ENCODE measurements around the gene PLXNA2. TPM values are rescaled to one million over a fixed set of nuclear protein-coding genes. Genes with fewer than 3 reads are reported as not detected.

Gene PLXNA2
- total and polyA plus RNA-seq, 2 experiments from 2014 or later, result 3.7 to 5.4 TPM

DNA sequence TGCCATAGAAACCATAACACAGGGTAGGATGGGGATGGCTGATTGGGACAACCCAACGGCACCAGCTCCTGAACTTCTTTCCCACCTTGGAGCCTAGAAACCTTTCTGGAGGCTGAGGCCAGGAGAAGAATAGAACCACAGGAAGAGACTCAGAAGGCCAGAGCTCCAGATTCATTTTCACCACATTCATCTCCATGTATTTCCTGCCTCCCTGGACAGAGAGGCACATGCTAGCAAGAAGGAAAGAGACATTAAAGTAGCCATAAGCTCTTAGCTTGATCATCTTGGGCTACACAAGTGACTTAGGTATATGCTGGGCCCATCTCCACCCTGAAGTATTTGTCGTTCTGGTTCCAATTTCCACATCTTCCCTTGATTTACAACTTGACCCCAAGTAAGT is 44.1 kb downstream of the PLXNA2 start:
- H4K20me1 ChIP-seq (ENCODE audit: insufficient read depth), result no peaks in the 10 kb centered on the region
- no peaks in the 10 kb centered on the region for H3K9me3 ChIP-seq (ENCODE audit: low read depth)
- no peaks in the 10 kb centered on the region for H3K36me3 ChIP-seq (ENCODE audit: low read depth)
- H3K9me2 ChIP-seq (ENCODE audit: insufficient read depth), result no peaks in the 10 kb centered on the region
- no peak overlapping the region for H2AFZ ChIP-seq
- no peak for TF ChIP-seq EZH2phosphoT487 (IDR thresholded peaks at IDR 0.05; ENCODE audit: insufficient read depth, low read depth)
- H3K79me2 ChIP-seq (ENCODE audit: insufficient read depth), result no peaks in the 10 kb centered on the region
- no peak overlapping the region for H3K4me3 ChIP-seq
- in situ Hi-C loops (cut with MboI), result no loop called here
- no peak overlapping the region for H3K4me2 ChIP-seq (ENCODE audit: unreplicated experiment)
- H3K27ac ChIP-seq, result no peak overlapping the region
- peaks cover 38% of the 10 kb centered on the region for H3F3A ChIP-seq (ENCODE audit: insufficient read depth)
- 95 to 98% methylated on average over 2 of the region's 2 CpGs for WGBS, 2 experiments (ENCODE audit: low coverage in 1 of 2, low lambda C conversion rate in 2 of 2, missing lambda C conversion rate in 2 of 2)
- H3K27me3 ChIP-seq (replicated peaks; ENCODE audit: insufficient read depth), result no peaks in the 10 kb centered on the region
- H3K9ac ChIP-seq, result no peak overlapping the region
- H3K4me1 ChIP-seq (ENCODE audit: insufficient read depth), result peaks cover 47% of the 10 kb centered on the region
- DNase-seq, result no peak

DNA sequence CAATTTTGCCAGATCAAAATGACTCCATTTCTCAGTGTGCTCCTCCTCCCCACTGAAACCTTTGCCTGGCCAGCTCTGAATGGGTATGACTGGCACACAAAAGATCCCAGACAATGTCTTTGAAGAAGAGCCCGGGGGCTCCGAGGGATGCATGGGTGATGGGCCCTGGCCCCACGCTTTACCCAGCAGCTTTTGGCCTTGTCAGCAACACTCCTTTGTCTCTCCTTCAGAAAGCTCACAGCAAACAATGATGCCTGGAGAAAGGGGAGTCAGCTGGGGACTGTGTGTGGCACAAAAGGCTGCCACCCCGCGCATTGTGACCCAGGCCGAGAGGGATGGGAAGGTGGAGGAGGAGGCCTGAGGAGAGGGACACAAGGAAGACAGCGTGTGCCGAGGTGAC is 45.9 kb downstream of the PLXNA2 start:
- Histone ChIP-seq H3K4me2 (ENCODE audit: unreplicated experiment) (no peak overlapping the region), H3F3A (ENCODE audit: insufficient read depth) (peaks cover 26% of the 10 kb centered on the region), H3K4me3 (no peak overlapping the region), H4K20me1 (ENCODE audit: insufficient read depth) (no peaks in the 10 kb centered on the region), H3K79me2 (ENCODE audit: insufficient read depth) (no peaks in the 10 kb centered on the region), H3K4me1 (ENCODE audit: insufficient read depth) (peaks cover 32% of the 10 kb centered on the region), H3K36me3 (ENCODE audit: low read depth) (no peaks in the 10 kb centered on the region), H3K9ac (no peak overlapping the region), H3K9me3 (ENCODE audit: low read depth) (no peaks in the 10 kb centered on the region), H3K27ac (no peak overlapping the region), H3K9me2 (ENCODE audit: insufficient read depth) (no peaks in the 10 kb centered on the region), H3K27me3 (replicated peaks; ENCODE audit: insufficient read depth) (no peaks in the 10 kb centered on the region), H2AFZ (no peak overlapping the region)
- WGBS, 2 experiments (ENCODE audit: low coverage in 1 of 2, low lambda C conversion rate in 2 of 2, missing lambda C conversion rate in 2 of 2), result 92 to 95% methylated on average over 8 of the region's 8 CpGs
- DNase-seq, result no peak
- in situ Hi-C loops (cut with MboI), result no loop called here
- TF ChIP-seq EZH2 (IDR thresholded peaks at IDR 0.05; ENCODE audit: insufficient read depth, poor library complexity, severe bottlenecking), result no peak
- no peak for TF ChIP-seq EZH2phosphoT487 (IDR thresholded peaks at IDR 0.05; ENCODE audit: insufficient read depth, low read depth)

DNA sequence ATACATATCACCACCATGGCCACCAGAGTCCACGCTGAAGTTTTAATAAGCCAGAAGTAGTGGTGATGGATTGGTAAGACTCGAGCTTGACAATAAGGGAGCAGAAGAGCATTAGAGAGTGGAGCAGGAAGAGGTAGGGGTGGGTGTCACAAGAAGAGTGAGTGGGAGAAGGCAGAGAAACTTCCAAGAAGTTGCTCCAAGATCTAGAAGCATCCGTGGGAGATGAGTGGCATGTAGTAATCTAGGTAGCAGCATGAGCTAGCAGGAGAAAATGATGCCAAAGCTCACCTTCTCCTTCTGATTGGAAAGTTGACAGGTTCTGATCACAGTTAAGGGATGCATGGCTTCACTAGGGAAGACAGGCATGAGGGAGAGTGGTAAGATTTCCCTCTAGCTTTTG is 49.2 kb downstream of the PLXNA2 start:
- peaks cover 19% of the 10 kb centered on the region for H3K4me1 ChIP-seq (ENCODE audit: insufficient read depth)
- no peaks in the 10 kb centered on the region for H3K27me3 ChIP-seq (replicated peaks; ENCODE audit: insufficient read depth)
- no peaks in the 10 kb centered on the region for H4K20me1 ChIP-seq (ENCODE audit: insufficient read depth)
- no peaks in the 10 kb centered on the region for H3K9me2 ChIP-seq (ENCODE audit: insufficient read depth)
- H3F3A ChIP-seq (ENCODE audit: insufficient read depth), result peaks cover 11% of the 10 kb centered on the region
- no peaks in the 10 kb centered on the region for H3K36me3 ChIP-seq (ENCODE audit: low read depth)
- in situ Hi-C loops (cut with MboI), result no loop called here
- H3K27ac ChIP-seq, result no peak overlapping the region
- 78% methylated on average over 3 of the region's 3 CpGs for WGBS, 2 experiments (ENCODE audit: low coverage in 1 of 2, low lambda C conversion rate in 2 of 2, missing lambda C conversion rate in 2 of 2)
- DNase-seq, result no peak
- H3K4me3 ChIP-seq, result no peak overlapping the region
- no peak overlapping the region for H3K4me2 ChIP-seq (ENCODE audit: unreplicated experiment)
- no peaks in the 10 kb centered on the region for H3K79me2 ChIP-seq (ENCODE audit: insufficient read depth)
- no peak overlapping the region for H3K9ac ChIP-seq
- TF ChIP-seq EZH2phosphoT487 (IDR thresholded peaks at IDR 0.05; ENCODE audit: insufficient read depth, low read depth) (no peak), EZH2 (IDR thresholded peaks at IDR 0.05; ENCODE audit: insufficient read depth, poor library complexity, severe bottlenecking) (no peak)
- no peaks in the 10 kb centered on the region for H3K9me3 ChIP-seq (ENCODE audit: low read depth)
- no peak overlapping the region for H2AFZ ChIP-seq

DNA sequence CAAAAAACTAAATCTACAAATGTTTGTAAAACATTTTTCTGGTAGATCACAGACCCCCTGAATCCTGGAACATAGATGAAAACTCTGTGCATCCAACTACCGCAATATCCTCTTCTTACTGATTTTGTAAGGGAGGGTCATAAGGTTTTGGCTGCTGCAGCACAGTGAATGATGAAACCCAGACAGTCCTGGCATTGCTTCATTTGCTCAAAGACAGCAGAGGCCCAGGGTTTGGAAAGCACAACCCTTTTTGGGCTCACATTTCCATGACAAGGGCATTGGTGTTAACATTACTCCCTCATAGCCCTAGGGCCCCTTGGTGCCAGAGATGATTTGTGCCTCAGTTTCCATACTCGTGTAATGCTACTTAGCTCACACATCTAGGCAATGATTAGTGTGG is 51.2 kb downstream of the PLXNA2 start:
- 35 to 40% methylated on average over 2 of the region's 2 CpGs for WGBS, 2 experiments (ENCODE audit: low coverage in 1 of 2, low lambda C conversion rate in 2 of 2, missing lambda C conversion rate in 2 of 2)
- no peaks in the 10 kb centered on the region for H3K9me2 ChIP-seq (ENCODE audit: insufficient read depth)
- peaks cover 33% of the 10 kb centered on the region for H3K4me1 ChIP-seq (ENCODE audit: insufficient read depth)
- H3F3A ChIP-seq (ENCODE audit: insufficient read depth), result peaks cover 22% of the 10 kb centered on the region
- no peaks in the 10 kb centered on the region for H3K27me3 ChIP-seq (replicated peaks; ENCODE audit: insufficient read depth)
- no peaks in the 10 kb centered on the region for H4K20me1 ChIP-seq (ENCODE audit: insufficient read depth)
- H3K4me2 ChIP-seq (ENCODE audit: unreplicated experiment), result no peak overlapping the region
- no peaks in the 10 kb centered on the region for H3K79me2 ChIP-seq (ENCODE audit: insufficient read depth)
- peak; percentile 70 for DNase-seq
- H3K9ac ChIP-seq, result no peak overlapping the region
- no peak overlapping the region for H3K4me3 ChIP-seq
- TF ChIP-seq EZH2 (IDR thresholded peaks at IDR 0.05; ENCODE audit: insufficient read depth, poor library complexity, severe bottlenecking) (no peak), EZH2phosphoT487 (IDR thresholded peaks at IDR 0.05; ENCODE audit: insufficient read depth, low read depth) (no peak)
- no peak overlapping the region for H2AFZ ChIP-seq
- no peaks in the 10 kb centered on the region for H3K9me3 ChIP-seq (ENCODE audit: low read depth)
- in situ Hi-C loops (cut with MboI), result no loop called here
- H3K27ac ChIP-seq, result peak overlapping the region; percentile 29; the same call in 1 of the 2 replicates
- H3K36me3 ChIP-seq (ENCODE audit: low read depth), result no peaks in the 10 kb centered on the region

DNA sequence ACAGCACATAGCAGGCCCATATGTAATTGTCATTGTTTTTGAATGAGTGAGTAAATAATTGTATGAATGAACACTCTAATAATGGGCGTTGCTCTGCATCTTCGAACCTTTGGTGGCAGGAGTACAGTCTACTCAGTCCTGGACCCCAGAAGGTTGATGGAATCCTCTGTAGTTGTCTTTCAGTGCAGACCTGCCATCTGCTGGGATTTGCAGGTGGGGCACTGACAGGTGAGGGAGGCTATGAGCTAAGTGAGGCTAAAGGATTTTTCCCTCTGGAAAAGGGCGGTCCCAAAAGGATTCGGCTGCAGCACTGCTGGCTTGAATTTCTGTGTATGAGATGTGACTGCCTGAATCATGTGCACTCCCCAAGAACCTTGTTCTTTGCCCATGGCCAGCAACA is 53.4 kb downstream of the PLXNA2 start:
- H3F3A ChIP-seq (ENCODE audit: insufficient read depth), result peaks cover 25% of the 10 kb centered on the region
- in situ Hi-C loops (cut with MboI), result no loop called here
- no peak overlapping the region for H3K4me2 ChIP-seq (ENCODE audit: unreplicated experiment)
- no peak overlapping the region for H3K27ac ChIP-seq
- TF ChIP-seq EZH2phosphoT487 (IDR thresholded peaks at IDR 0.05; ENCODE audit: insufficient read depth, low read depth) (no peak), EZH2 (IDR thresholded peaks at IDR 0.05; ENCODE audit: insufficient read depth, poor library complexity, severe bottlenecking) (no peak)
- WGBS, 2 experiments (ENCODE audit: low coverage in 1 of 2, low lambda C conversion rate in 2 of 2, missing lambda C conversion rate in 2 of 2), result 79 to 80% methylated on average over 4 of the region's 4 CpGs
- no peaks in the 10 kb centered on the region for H4K20me1 ChIP-seq (ENCODE audit: insufficient read depth)
- no peaks in the 10 kb centered on the region for H3K9me2 ChIP-seq (ENCODE audit: insufficient read depth)
- no peaks in the 10 kb centered on the region for H3K79me2 ChIP-seq (ENCODE audit: insufficient read depth)
- no peak overlapping the region for H2AFZ ChIP-seq
- H3K27me3 ChIP-seq (replicated peaks; ENCODE audit: insufficient read depth), result no peaks in the 10 kb centered on the region
- H3K9ac ChIP-seq, result no peak overlapping the region
- H3K36me3 ChIP-seq (ENCODE audit: low read depth), result no peaks in the 10 kb centered on the region
- no peaks in the 10 kb centered on the region for H3K9me3 ChIP-seq (ENCODE audit: low read depth)
- H3K4me3 ChIP-seq, result no peak overlapping the region
- no peak for DNase-seq
- H3K4me1 ChIP-seq (ENCODE audit: insufficient read depth), result peaks cover 46% of the 10 kb centered on the region
